ENCODE results near the gene PCDHB5.
"Not testable (repeated sequence)": the region's sequence is repeated elsewhere in the genome, so short reads cannot be mapped to it uniquely, and the experiment has no call there.

GRCh38 chr5:141179371-141179770 is 44.4 kb downstream of the PCDHB5 start:
- not testable (repeated sequence) for TF ChIP-seq CTCF (IDR thresholded peaks at IDR 0.05); EZH2 (IDR thresholded peaks at IDR 0.05; ENCODE audit: borderline replicate concordance, insufficient read depth, low read depth, low read length, poor library complexity, severe bottlenecking)

Data from B cell (primary cell).